ENCODE results near the gene CES3. TPM values are rescaled to one million over a fixed set of nuclear protein-coding genes. Genes with fewer than 3 reads are reported as not detected.

Gene CES3
- total RNA-seq, 1 donor from 2014 or later = 1.5 TPM

GRCh38 chr16:66983033-66983432, 22.0 kb downstream of the CES3 start:
- Histone ChIP-seq H3K27ac (ENCODE audit: low read depth, low read length) (no peak overlapping the region), H3K9ac (ENCODE audit: low read length) (no peak overlapping the region), H3K4me2 (ENCODE audit: low read length) (no peak overlapping the region), H3K9me3 (ENCODE audit: insufficient read depth, low read depth, low read length) (no peaks in the 10 kb centered on the region), H4K20me1 (ENCODE audit: insufficient read depth, low read length) (no peaks in the 10 kb centered on the region), H3K27me3 (ENCODE audit: insufficient read depth, low read length) (no peaks in the 10 kb centered on the region), H3K4me3 (ENCODE audit: insufficient read depth, low read depth, low read length) (no peak overlapping the region), H3K4me1 (ENCODE audit: insufficient read depth, low read length) (no peaks in the 10 kb centered on the region), H2AFZ (ENCODE audit: low read depth, low read length) (no peak overlapping the region), H3K79me2 (ENCODE audit: insufficient read depth, low read length) (no peaks in the 10 kb centered on the region), H3K36me3 (ENCODE audit: insufficient read depth, low read length) (no peaks in the 10 kb centered on the region)
- no peak overlapping the region for H3K27ac Mint-ChIP-seq (ENCODE audit: unreplicated experiment)
- DNase-seq (ENCODE audit: low read depth) = no peak
- peaks cover 6% of the 10 kb centered on the region for H3K9me3 Mint-ChIP-seq (ENCODE audit: unreplicated experiment)
- H3K4me3 Mint-ChIP-seq (ENCODE audit: unreplicated experiment) = no peak overlapping the region
- H3K36me3 Mint-ChIP-seq (ENCODE audit: low read depth, unreplicated experiment) = peaks cover 2% of the 10 kb centered on the region
- peaks cover 20% of the 10 kb centered on the region for H3K27me3 Mint-ChIP-seq (ENCODE audit: low read depth, unreplicated experiment)
- no peak for TF ChIP-seq CTCF (IDR thresholded peaks at IDR 0.05; ENCODE audit: insufficient read depth, low read depth, low read length)
- TF ChIP-seq EZH2 (IDR thresholded peaks at IDR 0.05; ENCODE audit: insufficient read depth, low read length) = no peak
- no peak for FAIRE-seq
- H3K4me1 Mint-ChIP-seq (ENCODE audit: low read depth, unreplicated experiment) = no peaks in the 10 kb centered on the region

- H3K9ac ChIP-seq (ENCODE audit: low read length) = no peak overlapping the region
- no peaks in the 10 kb centered on the region for H3K79me2 ChIP-seq (ENCODE audit: insufficient read depth, low read length)
- no peak overlapping the region for H3K4me3 ChIP-seq (ENCODE audit: insufficient read depth, low read depth, low read length)
- H3K36me3 ChIP-seq (ENCODE audit: insufficient read depth, low read length) = no peaks in the 10 kb centered on the region
- H3K4me3 Mint-ChIP-seq (ENCODE audit: unreplicated experiment) = no peak overlapping the region
- no peak for DNase-seq (ENCODE audit: low read depth)
- no peaks in the 10 kb centered on the region for H3K27me3 ChIP-seq (ENCODE audit: insufficient read depth, low read length)
- no peaks in the 10 kb centered on the region for H3K9me3 ChIP-seq (ENCODE audit: insufficient read depth, low read depth, low read length)
- no peak for TF ChIP-seq CTCF (IDR thresholded peaks at IDR 0.05; ENCODE audit: insufficient read depth, low read depth, low read length)
- TF ChIP-seq EZH2 (IDR thresholded peaks at IDR 0.05; ENCODE audit: insufficient read depth, low read length) = no peak
- no peaks in the 10 kb centered on the region for H4K20me1 ChIP-seq (ENCODE audit: insufficient read depth, low read length)
- no peaks in the 10 kb centered on the region for H3K4me1 ChIP-seq (ENCODE audit: insufficient read depth, low read length)
- no peak overlapping the region for H3K27ac Mint-ChIP-seq (ENCODE audit: unreplicated experiment)
- no peaks in the 10 kb centered on the region for H3K4me1 Mint-ChIP-seq (ENCODE audit: low read depth, unreplicated experiment)
- peaks cover 6% of the 10 kb centered on the region for H3K9me3 Mint-ChIP-seq (ENCODE audit: unreplicated experiment)
- H3K27ac ChIP-seq (ENCODE audit: low read depth, low read length) = no peak overlapping the region
- H3K36me3 Mint-ChIP-seq (ENCODE audit: low read depth, unreplicated experiment) = peaks cover 2% of the 10 kb centered on the region
- H3K27me3 Mint-ChIP-seq (ENCODE audit: low read depth, unreplicated experiment) = peaks cover 19% of the 10 kb centered on the region
- no peak overlapping the region for H2AFZ ChIP-seq (ENCODE audit: low read depth, low read length)
- FAIRE-seq = no peak
- H3K4me2 ChIP-seq (ENCODE audit: low read length) = no peak overlapping the region
Measured at GRCh38 chr16:66984892-66985311, 23.8 kb downstream of the CES3 start.

- Histone ChIP-seq H3K4me1 (ENCODE audit: insufficient read depth, low read length) (no peaks in the 10 kb centered on the region), H3K9ac (ENCODE audit: low read length) (no peak overlapping the region), H3K4me2 (ENCODE audit: low read length) (no peak overlapping the region), H4K20me1 (ENCODE audit: insufficient read depth, low read length) (no peaks in the 10 kb centered on the region), H3K27ac (ENCODE audit: low read depth, low read length) (no peak overlapping the region), H3K36me3 (ENCODE audit: insufficient read depth, low read length) (no peaks in the 10 kb centered on the region), H3K9me3 (ENCODE audit: insufficient read depth, low read depth, low read length) (no peaks in the 10 kb centered on the region), H2AFZ (ENCODE audit: low read depth, low read length) (no peak overlapping the region), H3K4me3 (ENCODE audit: insufficient read depth, low read depth, low read length) (no peak overlapping the region), H3K79me2 (ENCODE audit: insufficient read depth, low read length) (no peaks in the 10 kb centered on the region), H3K27me3 (ENCODE audit: insufficient read depth, low read length) (peaks cover 2% of the 10 kb centered on the region)
- H3K4me1 Mint-ChIP-seq (ENCODE audit: low read depth, unreplicated experiment) = no peaks in the 10 kb centered on the region
- peaks cover 22% of the 10 kb centered on the region for H3K27me3 Mint-ChIP-seq (ENCODE audit: low read depth, unreplicated experiment)
- peaks cover 2% of the 10 kb centered on the region for H3K36me3 Mint-ChIP-seq (ENCODE audit: low read depth, unreplicated experiment)
- H3K27ac Mint-ChIP-seq (ENCODE audit: unreplicated experiment) = peak overlapping the region; percentile 75
- FAIRE-seq (no peak), DNase-seq (ENCODE audit: low read depth) (no peak)
- TF ChIP-seq EZH2 (IDR thresholded peaks at IDR 0.05; ENCODE audit: insufficient read depth, low read length) = no peak
- TF ChIP-seq CTCF (IDR thresholded peaks at IDR 0.05; ENCODE audit: insufficient read depth, low read depth, low read length) = no peak
- H3K4me3 Mint-ChIP-seq (ENCODE audit: unreplicated experiment) = no peak overlapping the region
- H3K9me3 Mint-ChIP-seq (ENCODE audit: unreplicated experiment) = peaks cover 6% of the 10 kb centered on the region
Measured at GRCh38 chr16:66986559-66986958, 25.5 kb downstream of the CES3 start.
